Tongue (tissue), 2 donors: ENCODE results near the gene MKRN2OS. TPM values are rescaled to one million over a fixed set of nuclear protein-coding genes. Genes with fewer than 3 reads are reported as not detected.
"Not testable (repeated sequence)": the region's sequence is repeated elsewhere in the genome, so short reads cannot be mapped to it uniquely, and the experiment has no call there.

Experiments
- DNase-seq: peaks from one replicate; pipeline ENCODE4 v3.0.0-alpha.2; 2015
- total RNA-seq: library from RNA; depleted of rRNA; stranded (reverse); fragments of >200 nt; gene quantifications from one replicate; pipeline ENCODE4 v1.2.3, GENCODE V29; 2014

Gene MKRN2OS
- total RNA-seq, 1 donor from 2014 or later: not detected

- no peak for DNase-seq
Measured at GRCh38 chr3:12560505-12561190, 15.3 kb upstream of the MKRN2OS start.

- no peak for DNase-seq
Measured at GRCh38 chr3:12559520-12559919, 14.2 kb upstream of the MKRN2OS start.

- DNase-seq: no peak
Measured at GRCh38 chr3:12558706-12559105, 13.4 kb upstream of the MKRN2OS start.

GRCh38 chr3:12557473-12558100 is 12.3 kb upstream of the MKRN2OS start:
- peak; percentile 36 for DNase-seq

- DNase-seq: peak; percentile 95
Measured at GRCh38 chr3:12556690-12557472, 11.6 kb upstream of the MKRN2OS start, which contains the start of gene MKRN2. Gene MKRN2, plus strand, starts transcription at chr3:12557087. Its CDS starts 64 bp downstream, at chr3:12557151.

- DNase-seq: no peak
Measured at GRCh38 chr3:12556314-12556689, 11.0 kb upstream of the MKRN2OS start.

- peak; percentile 50 for DNase-seq
Measured at GRCh38 chr3:12553921-12554391, 8.7 kb upstream of the MKRN2OS start.

- DNase-seq: no peak
Measured at GRCh38 chr3:12549971-12550760, 4.9 kb upstream of the MKRN2OS start.

GRCh38 chr3:12544652-12545472 is 437 bp downstream of the MKRN2OS start:
- DNase-seq: no peak

- DNase-seq: not testable (repeated sequence)
Measured at GRCh38 chr3:12543497-12543896, 1.8 kb downstream of the MKRN2OS start.

- no peak for DNase-seq
Measured at GRCh38 chr3:12541625-12542024, 3.7 kb downstream of the MKRN2OS start.

GRCh38 chr3:12536423-12536822 is 8.9 kb downstream of the MKRN2OS start:
- DNase-seq: peak; percentile 50

GRCh38 chr3:12532182-12532581 is 13.1 kb downstream of the MKRN2OS start:
- DNase-seq: no peak

GRCh38 chr3:12527757-12528143 is 17.5 kb downstream of the MKRN2OS start:
- DNase-seq: no peak

GRCh38 chr3:12522721-12523120 is 22.6 kb downstream of the MKRN2OS start:
- DNase-seq: no peak

GRCh38 chr3:12521010-12521409 is 24.3 kb downstream of the MKRN2OS start:
- DNase-seq: no peak

- peak; percentile 38 for DNase-seq
Measured at GRCh38 chr3:12518261-12519028, 26.9 kb downstream of the MKRN2OS start.

GRCh38 chr3:12516873-12517272 is 28.4 kb downstream of the MKRN2OS start:
- DNase-seq: no peak

- no peak for DNase-seq
Measured at GRCh38 chr3:12515631-12516030, 29.7 kb downstream of the MKRN2OS start.

GRCh38 chr3:12513694-12514446 is 31.4 kb downstream of the MKRN2OS start:
- DNase-seq: peak; percentile 48
